ENCODE results near the gene PRRX2.

Gene PRRX2

DNA sequence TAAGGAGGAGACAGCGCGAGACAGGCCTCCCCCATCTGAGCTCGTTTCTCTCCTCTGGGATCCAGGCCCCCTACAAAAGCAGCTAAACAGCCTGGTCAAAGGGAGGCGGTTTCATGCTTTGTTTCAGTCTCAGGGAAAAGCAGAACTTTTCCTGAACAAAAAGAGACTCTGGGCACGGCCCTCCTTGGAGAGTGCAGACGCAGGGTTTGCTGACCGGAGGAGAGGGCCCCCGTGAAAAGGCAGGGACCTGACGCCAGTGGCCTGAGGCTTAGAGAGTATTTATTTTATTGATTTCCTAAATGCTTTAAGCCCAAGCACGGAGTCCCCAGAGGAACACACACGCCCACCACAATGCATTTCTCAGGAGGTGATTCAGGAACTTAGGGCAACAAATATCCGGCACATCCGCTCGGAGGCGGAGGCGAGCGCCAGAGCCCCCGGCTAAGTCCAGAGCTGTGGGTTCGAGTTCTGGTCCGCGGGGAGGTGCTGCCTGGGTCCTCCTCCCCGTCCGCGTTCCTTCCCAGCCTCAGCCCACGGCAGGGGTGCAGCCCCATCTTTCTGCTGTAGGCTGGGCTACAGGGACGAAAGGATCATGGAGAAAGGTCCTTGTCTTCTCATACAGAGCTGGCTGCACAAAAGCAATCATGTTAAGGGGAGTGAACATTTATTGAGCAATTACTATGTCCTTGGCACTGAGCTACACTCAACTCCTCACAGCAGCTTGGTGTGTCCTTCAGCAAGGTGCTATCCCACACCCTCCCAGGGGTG, 47.4 kb downstream of the PRRX2 start:
- no peak for DNase-seq

DNA sequence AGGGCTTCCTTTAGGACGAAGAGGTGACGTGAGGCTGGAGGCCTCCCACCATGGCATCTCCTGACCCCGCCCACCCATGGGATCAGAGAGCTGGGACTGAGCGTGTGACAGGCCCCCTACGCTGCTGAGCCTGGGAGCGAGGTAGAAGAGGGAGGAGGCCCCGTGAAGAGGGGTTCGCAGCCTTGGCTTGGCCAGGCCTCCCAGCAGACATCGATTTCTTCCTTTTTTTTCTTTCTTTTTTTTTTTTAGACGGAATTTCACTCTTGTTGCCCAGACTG, 47.9 kb downstream of the PRRX2 start:
- DNase-seq, result no peak

DNA sequence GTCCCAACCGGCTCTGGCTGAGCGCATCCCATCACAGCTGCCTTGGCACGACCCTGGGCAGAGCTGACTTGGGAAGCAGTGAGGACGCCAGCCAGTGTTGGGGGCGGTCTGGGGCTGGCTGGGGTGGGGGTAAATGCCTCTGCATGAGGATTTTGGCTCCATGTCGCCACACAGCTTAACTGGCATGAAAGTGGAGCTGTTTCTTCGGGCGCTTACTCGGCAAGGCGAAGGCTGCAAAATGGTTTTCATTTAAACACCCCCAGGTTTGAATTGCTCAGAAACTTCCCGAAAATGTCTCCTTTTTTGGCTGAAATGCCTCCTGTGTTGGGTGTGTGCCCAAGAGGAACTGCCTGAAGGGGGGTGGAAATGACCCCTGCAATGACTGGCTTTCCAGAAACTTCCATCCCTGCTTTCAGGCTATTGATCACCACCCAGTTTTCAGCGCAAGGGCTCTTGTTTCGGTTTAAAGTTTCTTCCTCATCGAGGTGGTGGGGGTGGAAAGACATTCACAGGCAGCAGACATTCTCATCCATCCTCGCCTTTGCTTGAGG, 49.1 kb downstream of the PRRX2 start:
- DNase-seq, result no peak

DNA sequence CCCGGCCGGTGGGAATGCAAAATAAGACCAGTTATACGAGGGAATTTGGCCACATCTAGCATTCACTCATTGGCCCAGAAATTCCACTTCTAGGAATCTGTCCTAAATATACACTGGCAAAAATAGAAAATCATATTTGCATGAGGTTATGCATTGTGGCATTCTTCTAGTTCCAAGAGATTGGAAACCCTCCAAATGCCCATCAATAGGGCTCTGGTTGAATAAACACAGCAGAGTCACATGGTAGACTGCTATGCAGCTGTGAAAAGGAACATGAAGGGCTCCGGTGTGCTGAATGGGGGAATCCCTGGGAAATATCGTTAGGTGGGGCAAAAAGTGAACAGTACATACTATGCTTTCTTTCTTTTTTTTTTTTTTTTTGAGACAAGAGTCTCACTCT, 50.6 kb downstream of the PRRX2 start:
- DNase-seq, result no peak

DNA sequence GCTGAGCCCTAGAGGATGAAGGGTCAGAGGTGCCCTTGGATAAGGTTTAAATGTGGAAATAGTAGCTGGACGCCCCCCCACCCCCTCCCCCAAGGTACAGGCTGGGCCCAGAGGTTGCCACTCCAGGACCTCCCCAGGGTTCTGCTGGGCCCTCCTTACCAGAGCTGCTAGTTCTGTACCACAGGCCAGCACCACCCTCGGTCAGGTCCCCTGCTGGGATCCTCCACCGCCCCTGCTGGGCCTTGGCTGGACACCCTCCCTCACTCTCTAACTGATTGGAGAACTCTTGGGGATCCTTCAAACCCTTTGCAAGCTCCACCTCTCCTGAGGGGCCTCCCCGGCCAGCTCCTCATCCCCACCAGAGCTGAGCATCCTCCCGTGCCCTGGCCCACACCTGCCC, 52.5 kb downstream of the PRRX2 start:
- no peak for DNase-seq

DNA sequence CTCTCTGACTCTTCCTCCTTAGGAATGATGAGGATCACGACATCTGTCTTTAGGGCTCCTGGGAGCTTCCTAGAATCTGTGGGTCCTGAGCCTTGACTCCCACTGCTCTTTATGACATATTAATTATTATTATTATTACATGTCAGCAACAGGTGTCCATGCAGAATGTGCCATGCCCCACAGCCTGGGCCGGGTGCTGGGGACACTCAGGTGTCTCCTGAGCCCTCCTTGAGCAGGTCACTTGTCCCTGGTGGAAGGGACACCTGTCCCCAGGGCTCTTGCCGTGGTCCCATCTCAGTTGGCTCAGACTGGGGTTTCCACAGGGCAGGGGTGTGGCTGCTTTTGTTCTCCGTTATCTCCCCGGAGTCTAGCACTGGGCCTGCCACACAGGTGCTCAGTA, 53.2 kb downstream of the PRRX2 start:
- no peak for DNase-seq

DNA sequence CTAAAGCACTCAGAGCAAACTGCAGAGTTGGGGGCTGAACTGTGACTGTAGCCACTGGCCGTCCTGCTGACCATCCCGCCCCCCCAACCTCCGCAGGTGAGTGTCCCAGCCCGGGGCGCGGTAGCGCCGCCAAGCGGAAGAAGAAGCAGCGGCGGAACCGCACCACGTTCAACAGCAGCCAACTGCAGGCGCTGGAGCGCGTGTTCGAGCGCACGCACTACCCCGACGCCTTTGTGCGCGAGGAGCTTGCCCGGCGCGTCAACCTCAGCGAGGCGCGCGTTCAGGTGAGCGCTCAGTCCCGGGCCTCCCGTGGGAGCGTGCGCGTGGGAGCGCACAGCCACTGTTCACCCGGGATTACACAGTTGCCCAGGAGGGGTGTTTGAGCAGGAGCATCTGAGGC, 53.7 kb downstream of the PRRX2 start:
- DNase-seq, result no peak

DNA sequence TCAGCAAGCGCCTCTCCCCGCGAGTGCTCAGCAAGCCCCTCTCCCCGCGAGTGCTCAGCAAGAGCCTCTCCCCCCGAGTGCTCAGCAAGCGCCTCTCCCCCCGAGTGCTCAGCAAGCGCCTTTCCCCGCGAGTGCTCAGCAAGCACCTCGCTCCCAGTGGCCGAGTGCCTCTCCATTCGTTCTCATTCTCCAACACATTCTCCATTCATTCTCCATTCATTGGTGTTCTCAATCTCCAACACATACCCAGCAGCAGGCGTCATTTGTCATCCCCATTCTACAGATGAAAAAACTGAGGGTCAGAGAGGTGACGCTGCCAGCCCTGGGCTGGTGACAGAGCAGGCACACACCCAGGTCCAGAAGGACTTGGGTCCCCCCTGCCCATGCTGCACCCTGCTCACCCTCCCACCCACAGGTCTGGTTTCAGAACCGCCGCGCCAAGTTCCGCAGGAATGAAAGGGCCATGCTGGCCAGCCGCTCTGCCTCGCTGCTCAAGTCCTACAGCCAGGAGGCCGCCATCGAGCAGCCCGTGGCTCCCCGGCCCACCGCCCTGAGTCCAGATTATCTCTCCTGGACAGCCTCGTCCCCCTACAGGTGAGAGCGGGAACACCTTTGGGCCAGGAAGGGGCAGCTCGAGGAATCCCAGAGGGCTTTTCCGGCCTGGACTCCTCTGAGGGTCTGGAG, 54.9 kb downstream of the PRRX2 start:
- DNase-seq, result no peak

DNA sequence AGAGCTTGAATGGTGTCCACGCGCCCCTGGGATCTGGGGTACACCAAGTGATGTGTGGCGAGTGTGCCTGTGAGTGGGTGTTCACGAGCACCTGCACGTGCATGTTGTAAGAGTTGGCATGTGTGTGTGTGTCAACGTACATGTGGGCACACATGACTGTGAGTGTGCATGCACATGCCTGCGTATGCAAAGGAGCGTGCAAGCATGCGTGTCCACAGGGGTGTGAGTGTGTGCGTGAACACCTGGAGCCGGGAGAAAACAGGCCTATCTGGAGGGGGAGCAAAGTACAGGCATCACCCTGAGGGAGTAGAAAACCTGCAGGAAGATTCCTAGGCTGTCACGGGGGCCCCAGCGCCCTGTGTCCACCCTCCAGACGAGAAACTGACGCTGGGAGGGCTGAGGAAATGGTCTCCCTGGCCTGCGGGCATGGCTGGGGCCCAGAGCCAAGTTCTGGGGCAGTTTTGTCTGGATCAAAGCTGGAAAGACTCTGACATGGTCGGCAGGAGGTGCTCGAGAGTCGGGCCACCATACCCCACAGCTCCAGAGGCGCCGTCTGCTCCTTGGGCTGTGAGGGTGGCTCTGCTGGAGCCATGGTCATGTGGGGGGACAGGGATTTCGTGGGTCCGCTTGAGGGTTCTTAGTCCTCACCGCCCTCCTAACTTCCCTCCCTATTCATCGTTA, 55.6 kb downstream of the PRRX2 start:
- DNase-seq, result no peak

DNA sequence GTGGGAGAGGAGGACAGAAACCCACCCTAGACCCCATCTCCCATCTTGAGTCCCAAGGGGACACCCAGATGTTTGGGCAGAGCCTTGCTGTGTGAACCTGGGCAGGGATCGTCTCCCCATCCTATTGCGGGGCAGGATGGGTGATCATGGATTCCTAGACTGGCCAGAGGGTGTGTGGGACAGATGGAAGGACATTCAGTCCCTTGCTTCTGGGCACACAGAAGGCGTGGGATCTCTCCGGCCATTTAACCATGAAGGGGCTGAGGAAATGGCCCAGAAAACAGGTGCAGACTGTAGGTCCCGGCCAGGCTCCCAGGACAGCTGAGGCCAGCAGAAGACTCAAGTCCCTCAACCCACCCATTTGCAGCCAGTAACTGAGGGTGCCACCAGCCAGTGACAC, 57.5 kb downstream of the PRRX2 start:
- no peak for DNase-seq

DNA sequence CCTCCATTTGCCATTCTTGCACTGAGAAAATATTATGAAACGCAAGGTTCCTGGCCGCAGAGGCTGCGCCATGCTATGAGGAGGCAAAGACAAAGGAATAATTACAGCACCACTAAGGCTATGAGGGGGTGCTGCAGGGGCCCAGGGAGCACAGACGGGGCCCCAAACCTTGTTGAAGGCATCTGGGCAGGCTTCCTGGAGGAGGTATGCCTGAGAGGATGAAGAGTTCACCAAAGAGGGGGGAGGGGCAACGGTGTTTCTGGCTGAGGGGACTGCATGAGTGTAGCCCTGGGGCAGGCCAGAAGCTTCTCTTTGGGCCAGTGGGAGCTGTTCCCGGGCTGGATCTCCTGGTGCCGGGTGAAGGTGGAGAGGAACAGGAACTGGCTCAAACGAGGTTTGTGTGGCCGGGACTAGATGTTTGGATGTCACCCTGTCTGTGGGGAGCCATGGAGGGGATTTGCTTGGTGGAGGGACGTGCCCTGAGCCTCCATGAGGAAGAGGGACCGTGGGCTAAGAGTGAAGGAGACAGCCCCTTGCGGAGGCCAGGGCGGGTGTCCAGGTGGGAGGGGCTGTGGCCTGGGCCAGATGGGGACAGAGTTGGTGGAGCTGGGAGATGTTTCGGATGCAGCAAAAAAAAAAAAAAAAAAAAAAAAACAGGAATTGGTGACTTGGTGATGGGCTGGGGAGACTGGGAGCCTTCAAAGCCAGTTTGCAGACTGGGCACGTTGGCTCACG, 59.2 kb downstream of the PRRX2 start:
- DNase-seq, result no peak

DNA sequence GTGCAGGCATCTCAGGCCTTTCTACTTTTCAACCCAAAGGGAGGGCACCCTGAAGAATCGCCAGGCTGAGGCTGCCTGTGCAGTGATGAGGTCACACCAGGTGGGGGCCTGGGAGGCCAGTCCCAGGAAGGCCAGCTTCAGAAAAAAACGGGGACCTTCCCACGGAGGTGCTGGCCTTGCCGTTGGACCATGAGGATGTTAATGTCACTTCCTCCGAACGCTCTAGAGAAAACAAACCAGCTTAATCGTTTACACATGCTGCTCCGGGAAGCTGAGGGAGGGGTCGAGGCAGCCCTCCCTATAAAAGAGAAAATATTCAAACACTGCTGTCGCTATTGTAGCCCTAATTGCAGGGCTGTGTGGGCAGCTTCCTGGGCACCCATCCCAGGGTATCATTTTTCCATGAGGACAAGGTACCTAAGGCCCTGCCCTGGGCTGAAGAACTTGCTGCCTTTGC, 60.4 kb downstream of the PRRX2 start:
- no peak for DNase-seq

DNA sequence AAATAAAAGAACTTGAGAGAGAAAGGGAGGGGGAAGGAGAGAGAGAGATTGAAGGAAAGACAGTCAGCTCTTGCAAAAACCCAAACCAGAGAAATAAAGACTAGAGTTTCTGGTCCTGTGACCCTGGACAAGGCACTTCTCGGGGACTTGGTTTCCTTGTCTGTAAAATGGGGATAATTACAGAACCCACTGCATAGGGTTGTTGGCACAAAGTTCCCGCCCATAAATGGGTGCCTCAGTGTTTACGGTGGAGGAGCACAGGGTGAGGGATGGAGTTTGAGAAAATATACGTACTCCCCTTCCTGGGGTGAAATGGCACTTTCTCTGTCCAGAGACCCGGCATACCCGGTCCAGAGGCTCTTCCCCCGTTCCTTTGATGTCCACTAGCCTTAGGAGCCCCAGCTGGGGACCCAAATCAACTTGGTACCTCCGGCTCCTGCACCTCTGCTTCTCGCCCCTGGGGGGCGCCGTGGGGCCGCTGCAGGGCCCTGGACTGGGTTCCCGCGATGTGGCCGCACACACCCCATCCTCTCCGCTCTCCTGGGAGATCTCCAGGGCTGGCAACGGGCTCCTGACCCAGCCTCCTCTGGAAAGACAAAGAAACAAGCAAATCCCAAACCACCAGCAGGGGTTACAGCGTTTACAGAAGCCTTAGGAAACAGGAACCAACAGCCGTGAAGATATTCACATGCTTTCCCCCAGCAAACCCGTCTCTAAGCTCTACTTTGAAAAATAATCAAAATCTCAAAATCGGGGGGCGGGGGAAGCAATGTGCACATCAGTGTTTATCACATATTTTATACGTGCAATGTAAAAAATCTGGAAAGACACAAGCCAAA, 61.1 kb downstream of the PRRX2 start:
- DNase-seq, result peak; percentile 60

DNA sequence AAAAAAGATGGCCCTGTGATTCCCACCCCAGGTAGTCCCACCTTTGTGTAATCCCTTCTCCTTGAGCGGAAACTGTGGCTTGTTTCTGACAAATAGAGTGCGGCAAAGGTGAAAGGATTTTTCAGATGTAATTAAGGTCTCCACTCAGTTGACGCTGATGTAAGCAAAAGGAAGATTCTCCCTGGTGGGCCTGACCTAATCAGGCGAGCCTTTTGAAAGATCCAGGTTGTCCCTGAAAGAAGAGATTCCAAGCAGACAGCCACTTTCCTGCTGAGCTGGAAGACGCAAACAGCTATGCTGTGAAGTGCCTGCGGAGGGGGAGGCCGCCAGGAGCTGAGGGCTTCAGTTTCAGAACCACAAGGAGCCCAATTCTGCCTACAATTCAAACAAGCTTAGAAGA, 63.3 kb downstream of the PRRX2 start:
- no peak for DNase-seq

DNA sequence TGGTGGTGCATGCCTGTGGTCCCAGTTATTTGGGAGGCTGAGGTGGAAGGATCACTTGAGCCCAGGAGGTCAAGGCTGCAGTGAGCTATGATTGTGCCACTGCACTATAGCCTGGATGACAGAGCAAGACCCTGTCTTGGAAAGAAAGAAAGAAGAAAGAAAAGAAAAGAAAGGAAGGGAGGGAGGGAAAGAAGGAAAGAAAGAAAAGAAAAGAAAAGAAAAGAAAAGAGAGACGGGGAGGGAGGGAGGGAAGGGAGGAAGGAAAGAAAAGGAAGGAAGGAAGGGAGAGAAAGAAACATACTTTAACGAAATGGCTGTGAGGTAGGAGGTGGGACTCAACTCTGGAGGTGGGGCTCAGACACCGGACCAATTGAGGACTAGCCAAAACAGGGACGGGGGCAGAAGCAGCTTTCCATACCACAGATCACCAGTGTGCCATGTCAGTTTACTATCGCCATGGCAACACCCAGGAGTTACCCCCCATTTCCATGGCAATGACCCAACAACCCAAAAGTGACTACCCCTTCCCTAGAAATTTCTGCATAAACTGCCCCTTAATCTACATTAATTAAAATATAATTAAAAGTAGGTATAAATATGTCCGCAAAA, 66.1 kb downstream of the PRRX2 start:
- DNase-seq, result no peak

DNA sequence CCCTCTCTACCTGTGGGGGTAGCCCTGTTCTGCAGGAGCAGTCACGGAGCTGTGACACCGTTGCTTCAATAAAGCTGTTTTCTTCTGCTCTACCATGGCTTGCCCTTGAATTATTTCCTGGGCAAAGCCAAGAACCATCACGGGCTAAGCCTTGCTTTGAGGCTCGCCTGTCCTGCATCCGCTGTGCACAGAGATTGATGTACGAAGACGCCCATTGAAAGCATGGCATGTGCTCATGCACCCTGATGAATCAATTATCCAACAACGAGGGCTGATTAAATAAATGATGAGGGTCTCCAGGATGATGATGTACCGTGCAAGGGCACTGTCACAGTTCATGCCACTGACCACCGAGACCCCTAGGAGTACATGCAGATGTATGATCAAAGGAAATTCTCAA, 66.7 kb downstream of the PRRX2 start:
- DNase-seq, result no peak

DNA sequence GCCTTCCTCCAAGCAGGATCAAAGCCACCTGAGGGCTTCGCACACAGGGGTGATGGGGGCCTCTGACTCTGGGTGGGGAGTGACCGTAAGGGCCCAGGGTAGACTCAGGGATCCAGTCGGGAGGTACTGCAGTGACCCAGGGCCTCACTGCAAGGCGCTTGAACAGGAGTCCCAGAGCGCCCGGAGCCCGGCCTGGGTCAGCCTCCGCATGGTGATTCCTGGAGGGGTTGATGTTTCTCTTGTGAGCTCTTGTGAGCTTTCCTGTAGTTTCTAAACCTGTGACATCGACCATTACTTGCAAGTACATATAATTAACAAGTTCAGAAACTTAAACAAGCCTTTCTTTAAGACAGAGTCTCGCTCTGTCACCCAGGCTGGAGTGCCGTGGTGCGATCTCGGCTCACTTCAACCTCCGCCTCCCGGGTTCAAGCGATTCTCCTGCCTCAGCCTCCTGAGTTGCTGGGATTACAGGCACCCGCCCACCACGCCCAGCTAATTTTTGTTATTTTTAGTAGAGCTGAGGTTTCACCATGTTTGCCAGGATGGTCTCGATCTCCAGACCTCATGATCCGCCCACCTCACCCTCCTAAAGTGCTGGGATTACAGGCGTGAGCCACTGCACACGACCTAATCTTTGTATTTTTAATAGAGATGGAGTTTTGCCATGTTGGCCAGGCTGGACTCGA, 67.6 kb downstream of the PRRX2 start:
- DNase-seq, result no peak

DNA sequence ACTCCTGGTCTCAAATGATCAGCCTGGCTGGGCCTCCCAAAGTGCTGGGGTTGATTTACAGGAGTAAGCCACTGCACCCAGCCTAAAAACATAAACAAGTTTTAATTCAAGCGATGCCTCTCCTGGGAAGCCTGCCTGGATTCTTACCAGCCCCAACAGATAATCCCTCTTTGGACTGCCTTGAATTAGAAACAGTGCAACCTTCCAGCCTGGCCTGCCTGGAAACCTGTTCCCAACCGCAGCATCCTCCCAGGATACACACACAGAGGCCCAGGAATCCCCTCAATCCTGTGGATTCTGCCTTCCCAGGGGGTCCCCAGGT, 68.1 kb downstream of the PRRX2 start:
- no peak for DNase-seq

DNA sequence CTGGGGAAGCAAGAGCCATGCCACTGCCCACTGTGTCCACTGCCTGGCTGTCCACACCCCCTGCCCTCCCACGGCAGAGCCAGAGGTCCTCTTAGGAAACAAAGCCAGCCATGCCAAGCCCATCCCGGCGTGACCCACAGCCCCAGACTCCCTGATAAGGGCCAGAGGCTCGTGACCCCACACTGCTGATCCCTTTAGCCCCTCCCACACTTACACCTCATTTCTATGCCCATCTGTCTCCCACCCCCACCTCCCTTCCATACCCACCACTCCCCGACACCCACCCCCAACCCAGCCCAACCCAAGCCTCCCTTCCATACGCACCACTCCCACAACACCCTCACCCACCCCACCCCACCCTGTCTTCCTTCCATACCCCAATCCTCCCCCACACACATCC, 70.1 kb downstream of the PRRX2 start:
- no peak for DNase-seq

DNA sequence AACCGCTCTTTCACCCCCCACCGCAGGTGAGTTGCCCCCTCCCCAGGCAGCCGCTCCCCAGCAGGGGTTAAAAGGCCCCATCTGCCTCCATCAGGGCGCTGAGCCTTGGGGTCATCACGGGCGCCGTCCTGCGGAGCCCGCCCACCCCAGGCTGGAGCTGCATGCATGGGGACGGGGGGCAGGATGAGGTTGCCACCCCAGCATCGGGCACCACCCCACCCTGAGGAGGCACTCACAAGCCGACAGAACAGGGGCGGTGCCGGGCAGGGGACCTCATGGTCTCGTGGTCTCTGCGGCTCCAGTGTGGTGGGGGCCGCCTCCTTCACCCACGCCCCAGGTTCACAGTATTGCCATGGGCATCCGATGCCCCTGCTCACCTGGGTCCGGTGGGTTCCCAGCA, 70.9 kb downstream of the PRRX2 start:
- DNase-seq, result no peak

DNA sequence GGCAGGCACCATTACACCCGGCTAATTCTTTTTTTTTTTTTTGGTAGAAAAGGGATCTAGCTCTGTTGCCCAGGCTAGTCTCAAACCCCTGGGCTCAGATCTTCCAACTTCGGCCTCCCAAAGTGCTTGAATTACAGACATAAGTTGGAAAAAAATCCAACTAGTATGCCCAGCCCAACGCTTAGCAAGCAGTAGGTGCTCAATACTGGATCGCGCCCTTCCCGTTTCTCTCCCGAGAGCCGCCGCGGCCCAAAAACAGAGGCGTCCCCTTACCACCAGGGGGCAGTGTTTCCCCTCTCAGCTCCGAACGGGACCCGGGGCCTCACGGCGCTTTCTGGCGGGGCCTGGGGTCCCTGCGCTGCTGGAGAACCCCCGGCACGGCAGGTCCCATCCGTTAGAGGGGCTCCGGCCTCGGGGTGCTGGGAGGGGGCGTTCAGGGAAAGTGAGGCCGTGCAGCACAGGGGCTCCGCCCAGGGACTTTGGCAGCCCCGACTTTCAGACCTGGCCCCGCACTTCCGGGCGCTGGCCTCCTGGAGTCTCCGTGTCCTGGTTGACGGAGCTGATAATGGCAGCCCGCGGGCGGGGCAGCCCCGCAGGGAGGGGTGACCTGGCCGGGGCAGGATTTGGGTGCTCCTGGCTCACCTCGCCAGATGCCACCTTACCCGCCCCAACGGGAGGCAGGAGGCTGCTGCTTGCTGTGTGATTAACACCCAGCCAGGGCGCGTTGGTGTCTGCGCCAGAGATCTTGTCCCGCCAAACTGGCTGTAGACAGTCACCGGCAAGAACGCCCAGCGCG, 72.2 kb downstream of the PRRX2 start:
- DNase-seq, result peak; percentile 86

All from CD4-positive, alpha-beta T cell treated with Interleukin-10 for 1 hour (primary cell).